Psoas muscle (tissue), 8 donors: Measurements from ENCODE around the gene SH3BP5. TPM values are rescaled to one million over a fixed set of nuclear protein-coding genes. Genes with fewer than 3 reads are reported as not detected.

ENCODE experiments used
- ATAC-seq, 4 donors: fragments of 200-7000 bp; cut with Tn5 transposase; one replicate each; pipeline ENCODE4 v1.9.1; 2020; ENCODE audit warnings: moderate library complexity in 3 of 4, mild to moderate bottlenecking in 2 of 4
- DNase-seq, 2 donors: peaks; one replicate each; pipeline ENCODE4 v3.0.0-alpha.2; 2020
- H3K27ac ChIP-seq: fragments of 200-600 bp; one replicate; pipeline ENCODE4 v1.8.0; 2022
- H3K27me3 ChIP-seq, 3 donors: fragments of 200-600 bp in 1 of 3; one replicate each; pipeline versions ENCODE4 v1.6.1 to v1.8.0; 2013 to 2022; ENCODE audit warnings: low read length in 2 of 3, mild to moderate bottlenecking in 2 of 3, moderate library complexity in 1 of 3; ENCODE audit not compliant: insufficient read depth in 3 of 3
- H3K36me3 ChIP-seq, 2 donors: fragments of 200-600 bp in 1 of 2; one replicate each; pipeline versions ENCODE4 v1.6.1 to v1.8.0; 2013 to 2022; ENCODE audit warnings: low read depth in 1 of 2, mild to moderate bottlenecking in 1 of 2, moderate library complexity in 1 of 2; ENCODE audit not compliant: insufficient read depth in 1 of 2
- H3K4me1 ChIP-seq: fragments of 200-600 bp; one replicate; pipeline ENCODE4 v1.8.0; 2022
- H3K4me3 ChIP-seq: fragments of 200-600 bp; one replicate; pipeline ENCODE4 v1.8.0; 2022; ENCODE audit warnings: mild to moderate bottlenecking
- H3K9me3 ChIP-seq: fragments of 200-600 bp; one replicate; pipeline ENCODE4 v1.8.0; 2022
- CTCF ChIP-seq: fragments of 200-600 bp; IDR thresholded peaks from one replicate; pipeline ENCODE4 v1.8.0; 2022; ENCODE audit warnings: antibody characterized with exemption
- WGBS, 3 donors: extraction: QIAGEN DNeasy Blood & Tissue Kit; methylation state at CpG; one replicate each; pipeline versions ENCODE4 v1.1.6 to v1.1.7; 2013; 5-methylcytosine and 5-hydroxymethylcytosine counted together
- intact Hi-C, 2 donors: fragments of 100-400 bp; cut with DNase I; formaldehyde crosslinking; loops; one replicate each; pipeline versions ENCODE4 v1.11.0 to v1.14.2; 2022
- polyA plus RNA-seq, 3 donors: library from polyadenylated mRNA; stranded (reverse); fragments of 200-250 nt; gene quantifications; one replicate each; pipeline ENCODE4 v1.2.3, GENCODE V29; 2013
- total RNA-seq, 4 donors: library from RNA; stranded (reverse); fragmentation: NEBNext Ultra II Directional in 2 of 4; extraction: Animal tissue kit (Norgen Biotek cat#: 25700) in 2 of 4; gene quantifications; one replicate each; pipeline versions ENCODE4 v1.2.1 to v1.2.4, GENCODE V29; 2021 to 2023
- donor health status: healthy with polysubstance abuse.
- donor health status: DM: no; HTN: no; CAD: no; lungs with moderate emphysema.
- donor health status: Bipolar disorder and iron deficiency.
- donor health status: healthy.
- donor health status: DM: yes; HTN: yes; CAD: no.
- donor health status: DM: no; HTN: no; CAD: no.
- donor health status: DM: no; HTN: no; CAD: no.
- donor health status: DM: yes; HTN: yes; CAD: no.

SH3BP5 gene
- total and polyA plus RNA-seq, 7 donors, result 14.4 to 63.0 (median 42.8) TPM

GRCh38 chr3:15267502-15267901, 64.9 kb downstream of the SH3BP5 start:
- no peaks in the 10 kb centered on the region for H3K9me3 ChIP-seq
- intact Hi-C loops, result loop anchor here in 1 of 2 donors (5.0 kb wide), 1 partner anchor 290 kb away; no protein-coding TSS in a partner anchor
- no peak overlapping the region for H3K4me3 ChIP-seq
- H3K27me3 ChIP-seq, result no peaks in the 10 kb centered on the region
- no peak for TF ChIP-seq CTCF
- ATAC-seq (no peak), DNase-seq (no peak)
- 92 to 93% (median 92%) methylated on average over 3 of the region's 3 CpGs for WGBS, 3 donors
- H3K4me1 ChIP-seq, result peaks cover 31% of the 10 kb centered on the region
- H3K36me3 ChIP-seq, result no peaks in the 10 kb centered on the region
- no peak overlapping the region for H3K27ac ChIP-seq

GRCh38 chr3:15266510-15267376, 65.6 kb downstream of the SH3BP5 start:
- no peaks in the 10 kb centered on the region for H3K27me3 ChIP-seq
- no peak overlapping the region for H3K27ac ChIP-seq
- no peak overlapping the region for H3K4me3 ChIP-seq
- no peak for TF ChIP-seq CTCF
- intact Hi-C loops, result loop anchor here in 1 of 2 donors (5.0 kb wide), 1 partner anchor 291 kb away; no protein-coding TSS in a partner anchor
- H3K9me3 ChIP-seq, result no peaks in the 10 kb centered on the region
- no peak for ATAC-seq
- WGBS, 3 donors, result 63 to 73% (median 69%) methylated on average over 13 of the region's 13 CpGs
- no peaks in the 10 kb centered on the region for H3K36me3 ChIP-seq
- H3K4me1 ChIP-seq, result peaks cover 31% of the 10 kb centered on the region
- no peak for DNase-seq

GRCh38 chr3:15265655-15266509, 66.5 kb downstream of the SH3BP5 start:
- WGBS, 3 donors, result 80 to 84% (median 83%) methylated on average over 19 of the region's 19 CpGs
- TF ChIP-seq CTCF, result no peak
- Histone ChIP-seq H3K4me3 (no peak overlapping the region), H3K27ac (no peak overlapping the region), H3K4me1 (peaks cover 31% of the 10 kb centered on the region), H3K27me3 (no peaks in the 10 kb centered on the region), H3K36me3 (peaks cover 0 to 4% of the 10 kb centered on the region in 2 donors), H3K9me3 (no peaks in the 10 kb centered on the region)
- intact Hi-C loops, result loop anchor here in 1 of 2 donors (5.0 kb wide), 1 partner anchor 291 kb away; no protein-coding TSS in a partner anchor
- ATAC-seq, result no peak
- no peak for DNase-seq

- intact Hi-C loops, result no loop called here
- DNase-seq (no peak), ATAC-seq (no peak)
- Histone ChIP-seq H3K27me3 (no peaks in the 10 kb centered on the region), H3K27ac (no peak overlapping the region), H3K4me1 (peaks cover 27% of the 10 kb centered on the region), H3K9me3 (no peaks in the 10 kb centered on the region), H3K36me3 (peaks cover 0 to 16% of the 10 kb centered on the region in 2 donors), H3K4me3 (no peak overlapping the region)
- 65 to 79% (median 79%) methylated on average over 2 of the region's 2 CpGs for WGBS, 3 donors
- no peak for TF ChIP-seq CTCF
These were observed 67.9 kb downstream of the SH3BP5 start for GRCh38 chr3:15264486-15264885.
